Naive thymus-derived CD4-positive, alpha-beta T cell (primary cell): ENCODE data around the gene RASL11B. TPM values are rescaled to one million over a fixed set of nuclear protein-coding genes. Genes with fewer than 3 reads are reported as not detected.

Source experiments
- ATAC-seq: fragments of 150-1000 bp; cut with Tn5 transposase; 2 replicates; pipeline ENCODE4 v1.10.0; 2021; ENCODE audit warnings: mild to moderate bottlenecking, moderate library complexity
- CTCF ChIA-PET: fragments of 350-600 bp; sonication (Branson Sonifier 250); formaldehyde crosslinking; loops from one replicate; lab custom pipeline; 2021; ENCODE audit warnings: antibody characterized with exemption; lab: Charles Lee
- POLR2A ChIA-PET: fragments of 350-600 bp; sonication (Branson Sonifier 250); formaldehyde crosslinking; loops from one replicate; lab custom pipeline; 2021; ENCODE audit warnings: antibody characterized with exemption, inconsistent platforms; lab: Charles Lee
- DNase-seq, 9 donors: peaks; one replicate each; pipeline versions ENCODE4 v3.0.0 to v3.0.0-alpha.2; 2020 to 2022; ENCODE audit warnings: mixed read lengths in 1 of 9
- H3K27ac ChIP-seq: one replicate; pipeline ENCODE4 v1.7.0; 2013; ENCODE audit warnings: mild to moderate bottlenecking, low read depth, low read length, moderate library complexity
- H3K27me3 ChIP-seq, 2 donors: one replicate each; pipeline ENCODE4 v1.7.0; 2013; ENCODE audit warnings: low read length in 2 of 2, mild to moderate bottlenecking in 2 of 2, moderate library complexity in 2 of 2; ENCODE audit not compliant: control insufficient read depth in 2 of 2, insufficient read depth in 2 of 2
- H3K36me3 ChIP-seq, 3 experiments: 1 replicate in 2 of 3; 2 replicates in 1 of 3; pipeline ENCODE4 v1.7.0; 2013; ENCODE audit warnings: low read length in 3 of 3, mild to moderate bottlenecking in 3 of 3, moderate library complexity in 1 of 3; ENCODE audit not compliant: insufficient read depth in 3 of 3, control insufficient read depth in 2 of 3
- H3K4me1 ChIP-seq, 2 donors: one replicate each; pipeline ENCODE4 v1.7.0; 2013; ENCODE audit warnings: low read length in 2 of 2, mild to moderate bottlenecking in 2 of 2, moderate library complexity in 1 of 2; ENCODE audit not compliant: control insufficient read depth in 2 of 2, insufficient read depth in 2 of 2
- H3K4me3 ChIP-seq: 2 replicates; pipeline ENCODE4 v1.7.0; 2013; ENCODE audit warnings: mild to moderate bottlenecking, low read length
- H3K9me3 ChIP-seq, 3 experiments: 1 replicate in 2 of 3; 2 replicates in 1 of 3; pipeline ENCODE4 v1.7.0; 2013; ENCODE audit warnings: low read length in 3 of 3; ENCODE audit not compliant: control insufficient read depth in 2 of 3
- H3K27ac Mint-ChIP-seq, 9 donors: one replicate each; pipeline ENCODE4 v1.8.0; 2020 to 2022; ENCODE audit warnings: mixed read lengths in 9 of 9, mild to moderate bottlenecking in 8 of 9, moderate library complexity in 5 of 9, inconsistent platforms in 2 of 9
- H3K27me3 Mint-ChIP-seq, 5 donors: one replicate each; pipeline ENCODE4 v1.8.0; 2021 to 2022; ENCODE audit warnings: mixed read lengths in 5 of 5, mild to moderate bottlenecking in 1 of 5
- H3K36me3 Mint-ChIP-seq, 5 donors: one replicate each; pipeline ENCODE4 v1.8.0; 2020 to 2022; ENCODE audit warnings: mixed read lengths in 5 of 5, mild to moderate bottlenecking in 3 of 5, inconsistent platforms in 1 of 5
- H3K4me1 Mint-ChIP-seq, 7 donors: one replicate each; pipeline ENCODE4 v1.8.0; 2020 to 2022; ENCODE audit warnings: mixed read lengths in 7 of 7, mild to moderate bottlenecking in 3 of 7, inconsistent platforms in 1 of 7
- H3K4me3 Mint-ChIP-seq, 10 donors: one replicate each; pipeline ENCODE4 v1.8.0; 2020 to 2022; ENCODE audit warnings: mild to moderate bottlenecking in 10 of 10, mixed read lengths in 10 of 10, moderate library complexity in 6 of 10, inconsistent platforms in 2 of 10
- H3K9me3 Mint-ChIP-seq, 11 donors: one replicate each; pipeline ENCODE4 v1.8.0; 2020 to 2022; ENCODE audit warnings: mixed read lengths in 11 of 11, mild to moderate bottlenecking in 4 of 11, inconsistent platforms in 1 of 11, moderate library complexity in 1 of 11
- intact Hi-C, 2 donors: fragments of 100-400 bp; cut with micrococcal nuclease; formaldehyde crosslinking; loops; one replicate each; pipeline ENCODE4 v1.15.1; 2023
- polyA plus RNA-seq, 2 donors: library from polyadenylated mRNA; unstranded; fragments of 300-500 nt; fragmentation: Illumina TruSeq; gene quantifications; one replicate each; pipeline ENCODE4 v1.2.3, GENCODE V29; 2021
- total RNA-seq, 6 experiments: library from RNA in 5 of 6; stranded (reverse) in 5 of 6; gene quantifications; 1 replicate in 5 of 6; 2 replicates in 1 of 6; pipeline ENCODE4 v1.2.3 and lab custom pipeline; 2021 to 2026

RASL11B gene
- total and polyA plus RNA-seq, 7 experiments from 2014 or later, result 0.11 to 0.41 TPM; not detected in 5

GRCh38 chr4:52864793-52865192, 2.7 kb downstream of the RASL11B start:
- H3K27ac Mint-ChIP-seq, result no peak overlapping the region
- peaks cover 20 to 27% (median 24%) of the 10 kb centered on the region in 5 donors for H3K27me3 Mint-ChIP-seq
- peaks cover 0 to 17% (median 5%) of the 10 kb centered on the region in 7 donors for H3K4me1 Mint-ChIP-seq
- H3K27ac ChIP-seq, result no peak overlapping the region
- no peaks in the 10 kb centered on the region for H3K9me3 Mint-ChIP-seq
- ChIA-PET CTCF (no interaction called here), POLR2A (no interaction called here)
- no peaks in the 10 kb centered on the region for H3K36me3 Mint-ChIP-seq
- peaks cover 0 to 6% of the 10 kb centered on the region in 2 donors for H3K4me1 ChIP-seq
- H3K27me3 ChIP-seq, result no peaks in the 10 kb centered on the region
- no peaks in the 10 kb centered on the region for H3K36me3 ChIP-seq
- DNase-seq (no peak), ATAC-seq (no peak)
- no peak overlapping the region for H3K4me3 ChIP-seq
- no peak overlapping the region for H3K4me3 Mint-ChIP-seq
- no peaks in the 10 kb centered on the region for H3K9me3 ChIP-seq
- intact Hi-C loops, result loop anchor here (5.0 to 10.0 kb wide), 5 partner anchors 148 to 1022 kb away; partner anchors contain the start of genes DCUN1D4 (in 1 of the 2), FIP1L1 (in 1 of the 2), SCFD2 (in 1 of the 2) and USP46 (in 1 of the 2)

DNA sequence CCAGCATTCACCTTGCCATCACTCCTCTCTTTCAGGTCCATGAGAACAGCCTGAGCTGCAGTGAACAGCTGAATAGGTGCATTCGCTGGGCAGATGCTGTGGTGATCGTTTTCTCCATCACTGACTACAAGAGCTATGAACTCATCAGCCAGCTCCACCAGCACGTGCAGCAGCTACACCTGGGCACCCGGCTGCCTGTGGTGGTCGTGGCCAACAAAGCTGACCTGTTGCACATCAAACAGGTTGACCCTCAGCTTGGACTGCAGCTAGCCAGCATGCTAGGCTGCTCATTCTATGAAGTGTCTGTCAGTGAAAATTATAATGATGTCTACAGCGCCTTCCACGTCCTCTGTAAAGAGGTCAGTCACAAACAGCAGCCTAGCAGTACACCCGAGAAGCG, 3.2 kb downstream of the RASL11B start:
- ChIA-PET POLR2A (no interaction called here), CTCF (no interaction called here)
- H3K36me3 ChIP-seq, result no peaks in the 10 kb centered on the region
- H3K4me1 ChIP-seq, result peaks cover 0 to 6% of the 10 kb centered on the region in 2 donors
- Mint-ChIP-seq H3K4me1 (peaks cover 0 to 17% (median 5%) of the 10 kb centered on the region in 7 donors), H3K4me3 (no peak overlapping the region), H3K27me3 (peaks cover 15 to 24% (median 22%) of the 10 kb centered on the region in 5 donors), H3K9me3 (no peaks in the 10 kb centered on the region), H3K36me3 (no peaks in the 10 kb centered on the region), H3K27ac (no peak overlapping the region)
- H3K9me3 ChIP-seq, result no peaks in the 10 kb centered on the region
- no peak for ATAC-seq
- DNase-seq, result no peak
- intact Hi-C loops, result loop anchor here in 1 of 2 donors (10.0 kb wide), 1 partner anchor 510 kb away; the partner anchor contains the start of gene FIP1L1
- no peaks in the 10 kb centered on the region for H3K27me3 ChIP-seq
- H3K4me3 ChIP-seq, result no peak overlapping the region
- no peak overlapping the region for H3K27ac ChIP-seq

DNA sequence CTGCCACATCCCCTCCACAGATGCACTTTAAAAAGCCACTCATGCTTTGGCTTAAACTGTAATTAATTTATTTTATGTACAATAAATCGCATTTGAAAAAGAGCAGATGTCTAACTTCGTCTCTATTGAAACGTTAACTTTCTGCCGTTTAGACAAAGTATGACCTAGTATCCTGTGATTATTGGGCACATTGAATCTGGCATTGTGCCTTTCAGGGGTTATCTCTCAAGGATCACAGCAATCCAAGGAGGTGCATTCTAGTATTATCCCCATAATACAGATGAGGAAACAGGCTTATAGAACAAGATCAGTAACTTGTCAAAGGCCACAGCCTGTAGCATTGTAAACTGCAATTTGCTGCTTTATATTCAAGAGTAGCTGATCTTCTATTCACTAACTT, 4.6 kb downstream of the RASL11B start:
- CTCF ChIA-PET, result no interaction called here
- DNase-seq (no peak), ATAC-seq (no peak)
- H3K36me3 ChIP-seq, result peaks cover 0 to 4% (median 0%) of the 10 kb centered on the region in 3 experiments
- Mint-ChIP-seq H3K27ac (peak overlapping the region in 1 of 9 donors; percentile 85), H3K36me3 (peaks cover 0 to 11% (median 11%) of the 10 kb centered on the region in 5 donors), H3K9me3 (no peaks in the 10 kb centered on the region), H3K27me3 (peaks cover under 1 to 15% (median 10%) of the 10 kb centered on the region in 5 donors), H3K4me3 (no peak overlapping the region), H3K4me1 (peaks cover under 1 to 7% (median under 1%) of the 10 kb centered on the region in 7 donors)
- peaks cover 0 to 6% of the 10 kb centered on the region in 2 donors for H3K4me1 ChIP-seq
- intact Hi-C loops, result loop anchor here in 1 of 2 donors (10.0 kb wide), 1 partner anchor 508 kb away; the partner anchor contains the start of gene FIP1L1
- POLR2A ChIA-PET, result no interaction called here
- H3K27ac ChIP-seq, result no peak overlapping the region
- H3K9me3 ChIP-seq, result no peaks in the 10 kb centered on the region
- no peaks in the 10 kb centered on the region for H3K27me3 ChIP-seq
- H3K4me3 ChIP-seq, result no peak overlapping the region

DNA sequence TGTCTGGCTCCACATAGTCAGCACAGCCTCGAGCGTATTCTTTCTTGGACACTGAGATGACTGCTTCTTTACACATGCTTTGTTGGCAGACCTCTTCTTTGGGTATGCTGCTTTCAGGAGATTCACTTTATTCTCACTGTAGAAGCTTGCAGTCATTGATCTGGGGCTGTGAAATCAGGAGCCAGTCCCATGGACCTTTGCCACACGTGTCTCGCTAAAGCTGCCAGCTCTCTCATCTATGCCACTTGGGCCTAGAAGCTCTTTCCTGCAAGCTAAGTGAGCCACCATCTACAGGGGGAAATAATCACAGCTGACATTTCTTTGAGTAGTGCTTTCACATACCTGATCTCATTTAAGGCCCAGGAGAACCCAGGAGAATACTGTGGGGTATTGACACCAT, 5.0 kb downstream of the RASL11B start:
- POLR2A ChIA-PET, result no interaction called here
- peaks cover 0 to 6% of the 10 kb centered on the region in 2 donors for H3K4me1 ChIP-seq
- H3K36me3 ChIP-seq, result peaks cover 0 to 4% (median 0%) of the 10 kb centered on the region in 3 experiments
- no peak overlapping the region for H3K27ac Mint-ChIP-seq
- H3K4me1 Mint-ChIP-seq, result peaks cover 0 to 7% (median 0%) of the 10 kb centered on the region in 7 donors
- no peaks in the 10 kb centered on the region for H3K9me3 ChIP-seq
- H3K4me3 ChIP-seq, result no peak overlapping the region
- H3K27me3 Mint-ChIP-seq, result peaks cover 0 to 15% (median 10%) of the 10 kb centered on the region in 5 donors
- no peaks in the 10 kb centered on the region for H3K27me3 ChIP-seq
- no peak overlapping the region for H3K4me3 Mint-ChIP-seq
- no peak overlapping the region for H3K27ac ChIP-seq
- CTCF ChIA-PET, result no interaction called here
- DNase-seq, result no peak
- peaks cover 0 to 14% (median 12%) of the 10 kb centered on the region in 5 donors for H3K36me3 Mint-ChIP-seq
- no peak for ATAC-seq
- H3K9me3 Mint-ChIP-seq, result no peaks in the 10 kb centered on the region
- intact Hi-C loops, result loop anchor here in 1 of 2 donors (10.0 kb wide), 1 partner anchor 508 kb away; the partner anchor contains the start of gene FIP1L1

DNA sequence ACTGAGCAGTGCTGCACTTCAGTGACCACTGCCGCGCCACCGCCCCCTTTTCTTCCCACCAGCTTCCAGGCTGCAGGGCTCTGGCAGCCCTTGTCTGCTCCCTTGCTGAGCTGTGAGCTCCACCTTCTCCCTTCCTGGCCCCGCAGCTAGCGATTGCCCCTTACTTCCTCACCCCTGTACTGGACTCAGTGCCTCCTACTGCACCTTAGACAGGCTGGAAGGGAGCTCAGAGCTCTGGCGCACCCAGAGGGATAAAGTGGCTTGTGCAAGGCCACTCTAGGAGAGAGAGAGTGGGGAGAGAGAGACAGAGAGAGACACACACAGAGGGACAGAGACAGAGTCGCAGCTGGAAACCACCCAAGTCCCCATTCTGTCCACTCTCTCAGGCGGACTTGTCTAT, 6.0 kb downstream of the RASL11B start:
- DNase-seq (no peak), ATAC-seq (no peak)
- CTCF ChIA-PET, result no interaction called here
- Histone ChIP-seq H3K36me3 (peaks cover 0 to 4% (median 0%) of the 10 kb centered on the region in 3 experiments), H3K4me3 (no peak overlapping the region), H3K27me3 (no peaks in the 10 kb centered on the region), H3K27ac (no peak overlapping the region), H3K4me1 (no peaks in the 10 kb centered on the region), H3K9me3 (no peaks in the 10 kb centered on the region)
- Mint-ChIP-seq H3K4me1 (peaks cover 0 to 6% (median 0%) of the 10 kb centered on the region in 7 donors), H3K9me3 (no peaks in the 10 kb centered on the region), H3K27ac (peak overlapping the region in 1 of 9 donors; percentile 32), H3K36me3 (peaks cover 0 to 24% (median 20%) of the 10 kb centered on the region in 5 donors), H3K4me3 (no peak overlapping the region), H3K27me3 (peaks cover 0 to 15% (median 6%) of the 10 kb centered on the region in 5 donors)
- intact Hi-C loops, result loop anchor here in 1 of 2 donors (10.0 kb wide), 1 partner anchor 507 kb away; the partner anchor contains the start of gene FIP1L1
- POLR2A ChIA-PET, result no interaction called here

DNA sequence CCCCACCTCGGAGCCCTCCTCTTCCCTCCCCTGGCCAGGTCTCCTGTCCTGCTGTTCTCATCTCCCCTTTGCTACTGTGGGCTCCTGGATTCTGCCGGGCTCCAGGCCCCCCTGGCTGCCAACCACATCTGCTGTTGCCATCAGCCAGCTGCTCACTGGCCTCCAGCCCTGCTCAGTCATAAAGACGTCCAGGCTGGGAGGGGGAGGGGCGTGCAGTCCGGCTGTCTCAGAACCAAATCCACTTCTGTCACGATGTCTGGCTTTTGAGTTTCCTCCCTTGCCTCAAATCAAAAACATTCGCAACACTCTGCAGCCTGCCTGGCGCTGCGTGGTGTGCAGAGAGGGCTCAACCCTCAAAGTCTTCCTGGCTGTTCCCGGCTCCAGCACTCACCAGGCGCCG, 7.1 kb downstream of the RASL11B start:
- no peak overlapping the region for H3K4me3 Mint-ChIP-seq
- peaks cover 0 to 34% (median 30%) of the 10 kb centered on the region in 5 donors for H3K36me3 Mint-ChIP-seq
- CTCF ChIA-PET, result no interaction called here

More for the DNA sequence above, 7.1 kb downstream of the RASL11B start:
- no peak for DNase-seq
- Histone ChIP-seq H3K4me1 (no peaks in the 10 kb centered on the region), H3K27me3 (no peaks in the 10 kb centered on the region), H3K4me3 (no peak overlapping the region), H3K36me3 (peaks cover 0 to 6% (median 0%) of the 10 kb centered on the region in 3 experiments), H3K27ac (no peak overlapping the region), H3K9me3 (no peaks in the 10 kb centered on the region)
- ATAC-seq, result no peak
- peaks cover 0 to 9% (median 0%) of the 10 kb centered on the region in 5 donors for H3K27me3 Mint-ChIP-seq
- POLR2A ChIA-PET, result no interaction called here
- H3K27ac Mint-ChIP-seq, result no peak overlapping the region
- H3K9me3 Mint-ChIP-seq, result no peaks in the 10 kb centered on the region
- intact Hi-C loops, result loop anchor here in 1 of 2 donors (10.0 kb wide), 1 partner anchor 506 kb away; the partner anchor contains the start of gene FIP1L1
- H3K4me1 Mint-ChIP-seq, result peaks cover 0 to 6% (median 0%) of the 10 kb centered on the region in 7 donors
